Activated naive CD4-positive, alpha-beta T cell treated with anti-CD3 and anti-CD28 coated beads for 36 hours (primary cell): ENCODE data around the gene ASTL. TPM values are rescaled to one million over a fixed set of nuclear protein-coding genes. Genes with fewer than 3 reads are reported as not detected.

ENCODE experiments used
- CTCF ChIA-PET: fragments of 350-600 bp; sonication (Branson Sonifier 250); formaldehyde crosslinking; loops from one replicate; lab custom pipeline; 2021; ENCODE audit warnings: antibody characterized with exemption; lab: Charles Lee
- DNase-seq: peaks from one replicate; pipeline ENCODE4 v3.0.0-alpha.2; 2020
- H3K27ac Mint-ChIP-seq: one replicate; pipeline ENCODE4 v1.8.0; 2021; ENCODE audit warnings: mild to moderate bottlenecking, mixed read lengths
- H3K27me3 Mint-ChIP-seq: one replicate; pipeline ENCODE4 v1.8.0; 2021; ENCODE audit warnings: low read depth, mixed read lengths
- H3K36me3 Mint-ChIP-seq: one replicate; pipeline ENCODE4 v1.8.0; 2021; ENCODE audit warnings: low read depth, mixed read lengths
- H3K4me1 Mint-ChIP-seq: one replicate; pipeline ENCODE4 v1.8.0; 2021; ENCODE audit warnings: low read depth, mixed read lengths
- H3K4me3 Mint-ChIP-seq: one replicate; pipeline ENCODE4 v1.8.0; 2021; ENCODE audit warnings: mild to moderate bottlenecking, moderate library complexity, mixed read lengths
- H3K9me3 Mint-ChIP-seq: one replicate; pipeline ENCODE4 v1.8.0; 2021; ENCODE audit warnings: mixed read lengths
- intact Hi-C: fragments of 100-400 bp; cut with micrococcal nuclease; formaldehyde crosslinking; loops from one replicate; pipeline ENCODE4 v1.15.1; 2023
- total RNA-seq, 2 experiments: library from RNA; stranded (reverse); gene quantifications; one replicate each; pipeline ENCODE4 v1.2.3, GENCODE V29; 2021

ASTL gene
- 1 to 10 TPM; 2.5 to 2.6 TPM for total RNA-seq

DNA sequence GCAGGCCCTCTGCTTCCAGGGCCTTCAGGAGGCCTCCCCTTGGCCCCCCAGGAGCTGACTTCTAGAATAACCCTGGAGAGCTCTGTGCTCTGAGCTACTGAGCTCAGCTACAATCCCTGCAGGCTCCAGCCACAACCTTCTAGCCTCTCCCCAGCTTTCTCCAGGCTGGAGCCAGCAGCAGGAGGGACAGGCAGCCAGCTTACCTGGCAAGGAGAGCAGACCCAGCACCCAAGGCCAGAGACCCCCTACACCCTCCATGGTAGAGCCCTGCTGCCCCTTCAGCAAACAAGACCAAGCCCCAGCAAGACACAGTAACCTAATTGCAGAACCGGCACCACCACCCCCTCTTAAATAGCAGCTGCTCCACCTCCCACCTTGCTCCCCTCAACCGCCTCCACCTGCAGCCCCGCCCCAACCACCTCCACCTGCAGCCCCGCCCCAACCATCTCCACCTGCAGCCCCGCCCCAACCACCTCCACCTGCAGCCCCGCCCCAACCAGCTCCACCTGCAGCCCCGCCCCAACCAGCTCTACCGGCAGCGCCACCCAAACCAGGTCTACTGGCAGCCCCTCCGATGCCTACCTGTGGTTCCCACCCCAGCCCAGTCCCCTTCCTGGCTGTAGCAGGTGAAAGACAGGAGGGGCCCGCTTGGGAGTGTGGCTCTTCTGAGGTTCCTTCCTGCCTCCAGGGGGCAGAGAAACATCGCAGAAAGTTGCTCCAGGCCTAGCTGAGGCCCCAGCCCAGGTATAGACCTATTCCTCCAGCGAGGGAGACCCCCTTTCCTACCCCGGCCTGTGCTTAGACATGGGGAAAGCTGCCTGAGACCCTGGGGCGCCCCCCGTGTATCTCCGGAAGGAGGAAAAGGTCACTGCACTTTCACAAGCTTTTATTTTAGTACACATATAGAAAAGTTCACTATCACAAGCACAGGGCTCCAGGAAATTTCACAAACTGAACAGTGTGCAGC is at the start of gene ASTL:
Gene ASTL (minus strand): TSS at position 324 of the 967 bp plus-strand sequence. CDS start 66 bp downstream, at position 258.
- no peaks in the 10 kb centered on the region for H3K9me3 Mint-ChIP-seq
- H3K27me3 Mint-ChIP-seq, result no peaks in the 10 kb centered on the region
- H3K27ac Mint-ChIP-seq, result peak within 1 kb of the TSS; percentile 82
- peaks cover 20% of the 10 kb centered on the region for H3K36me3 Mint-ChIP-seq
- intact Hi-C loops, result loop anchor here (1.0 kb wide), 4 partner anchors 36 to 371 kb away; partner anchors contain the start of genes CIAO1 and STARD7
- H3K4me1 Mint-ChIP-seq, result peaks cover 24% of the 10 kb centered on the region
- H3K4me3 Mint-ChIP-seq, result no peak within 1 kb of the TSS
- CTCF ChIA-PET, result interaction anchor here (0.6 to 18.5 kb wide), 27 partner anchors 8 to 146 kb away, joined by 3 to 482 read pairs (median 5); partner anchors contain the start of genes ADRA2B and STARD7
- peak; percentile 88 for DNase-seq

DNA sequence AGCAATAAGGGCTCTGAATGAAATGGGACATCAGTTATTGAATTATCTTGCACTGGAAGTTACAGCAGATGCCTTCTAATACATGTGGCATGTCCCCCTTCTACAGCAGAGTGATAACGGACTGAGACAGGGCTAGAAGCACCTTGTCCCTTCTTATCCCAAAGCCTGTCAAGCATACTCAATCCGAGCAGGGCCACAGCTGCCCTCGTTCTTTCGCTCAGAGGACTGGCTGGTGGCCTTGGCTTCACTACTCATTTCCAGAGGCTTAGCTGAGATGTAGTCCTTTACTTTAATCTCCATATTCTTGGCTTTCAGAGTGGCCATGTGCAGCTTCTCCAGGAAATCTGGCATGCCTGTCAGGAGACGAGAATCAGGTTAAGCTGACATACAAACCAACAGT is 48.3 kb upstream of the ASTL start:
- H3K27me3 Mint-ChIP-seq, result no peaks in the 10 kb centered on the region
- intact Hi-C loops, result no loop called here
- peaks cover 29% of the 10 kb centered on the region for H3K36me3 Mint-ChIP-seq
- no peaks in the 10 kb centered on the region for H3K9me3 Mint-ChIP-seq
- no peak overlapping the region for H3K27ac Mint-ChIP-seq
- H3K4me1 Mint-ChIP-seq, result no peaks in the 10 kb centered on the region
- H3K4me3 Mint-ChIP-seq, result no peak overlapping the region
- no peak for DNase-seq
- CTCF ChIA-PET, result interaction anchor here (1.4 kb wide), 1 partner anchor 45 kb away, joined by 4 read pairs; no protein-coding TSS in a partner anchor

DNA sequence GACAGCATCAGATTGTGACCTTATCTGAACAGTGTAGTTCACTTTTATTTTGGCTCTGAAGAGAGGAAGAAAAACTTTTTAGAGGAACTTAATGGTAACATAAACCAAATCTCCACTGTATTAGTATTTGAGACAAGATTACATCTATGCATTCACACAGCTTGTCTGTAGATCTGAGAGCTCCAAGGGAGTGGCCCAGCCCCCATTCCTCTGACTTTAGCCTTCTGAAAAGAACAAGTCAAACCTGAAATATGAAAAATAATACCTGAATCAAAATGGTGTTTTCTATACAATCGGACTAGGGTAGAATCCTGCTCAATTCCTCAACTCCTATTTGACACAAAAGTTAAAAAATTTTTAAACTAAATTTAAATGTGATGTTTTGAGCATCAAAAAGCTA is 47.2 kb upstream of the ASTL start:
- intact Hi-C loops, result no loop called here
- peaks cover 26% of the 10 kb centered on the region for H3K36me3 Mint-ChIP-seq
- CTCF ChIA-PET, result interaction anchor here (0.6 to 0.9 kb wide), 2 partner anchors 10 to 46 kb away, joined by 4 read pairs; no protein-coding TSS in a partner anchor
- DNase-seq, result no peak
- peaks cover 4% of the 10 kb centered on the region for H3K4me1 Mint-ChIP-seq
- no peaks in the 10 kb centered on the region for H3K9me3 Mint-ChIP-seq
- no peak overlapping the region for H3K27ac Mint-ChIP-seq
- H3K27me3 Mint-ChIP-seq, result no peaks in the 10 kb centered on the region
- no peak overlapping the region for H3K4me3 Mint-ChIP-seq

DNA sequence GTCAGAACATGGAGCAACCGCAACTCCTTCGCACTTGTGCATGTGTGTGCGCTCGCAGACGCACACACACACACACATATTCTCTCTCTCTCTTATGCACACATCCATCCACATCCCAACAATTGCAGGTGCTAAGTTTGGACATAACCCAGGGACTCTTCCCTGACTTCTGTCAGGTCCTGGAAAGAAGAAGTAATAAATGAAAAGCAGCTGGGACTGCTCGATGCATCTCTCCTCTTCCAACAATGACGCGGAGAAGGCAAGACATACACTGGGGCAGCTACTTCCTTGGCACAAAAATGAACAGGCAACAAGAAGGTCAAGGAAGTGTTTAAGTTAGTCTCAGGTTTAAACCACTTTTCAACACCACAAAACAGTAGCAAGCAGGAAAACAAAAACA is 46.7 kb upstream of the ASTL start:
- Mint-ChIP-seq H3K27ac (peak overlapping the region; percentile 3), H3K36me3 (peaks cover 26% of the 10 kb centered on the region), H3K4me3 (no peak overlapping the region), H3K4me1 (peaks cover 4% of the 10 kb centered on the region), H3K9me3 (no peaks in the 10 kb centered on the region), H3K27me3 (no peaks in the 10 kb centered on the region)
- no peak for DNase-seq
- CTCF ChIA-PET, result interaction anchor here (0.6 to 0.9 kb wide), 2 partner anchors 9 to 46 kb away, joined by 4 read pairs; no protein-coding TSS in a partner anchor
- intact Hi-C loops, result no loop called here

DNA sequence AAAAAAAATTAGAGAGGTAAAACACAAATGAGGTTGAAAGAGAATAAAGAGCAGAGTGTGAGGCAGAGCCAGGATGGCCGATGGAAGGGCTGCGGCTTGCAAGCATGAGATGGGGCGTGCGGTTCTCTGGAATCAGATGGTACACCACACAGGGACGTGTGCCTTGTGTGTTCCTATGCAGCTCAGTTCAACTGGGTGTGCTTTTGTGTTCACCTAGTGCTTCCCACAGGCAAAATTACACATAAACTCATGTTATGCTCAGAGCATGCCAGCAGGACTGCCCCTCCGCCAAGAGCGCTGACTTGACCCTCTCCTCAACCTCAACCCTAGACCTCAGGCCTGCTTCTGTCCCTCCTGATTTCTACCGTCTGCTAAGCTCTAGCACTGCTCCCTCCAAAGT is 45.9 kb upstream of the ASTL start:
- H3K27ac Mint-ChIP-seq, result no peak overlapping the region
- DNase-seq, result no peak
- no peaks in the 10 kb centered on the region for H3K9me3 Mint-ChIP-seq
- CTCF ChIA-PET, result interaction anchor here (2.6 kb wide), 1 partner anchor 10 kb away, joined by 11 read pairs; no protein-coding TSS in a partner anchor
- H3K27me3 Mint-ChIP-seq, result no peaks in the 10 kb centered on the region
- H3K4me3 Mint-ChIP-seq, result no peak overlapping the region
- peaks cover 23% of the 10 kb centered on the region for H3K36me3 Mint-ChIP-seq
- intact Hi-C loops, result no loop called here
- H3K4me1 Mint-ChIP-seq, result peaks cover 4% of the 10 kb centered on the region

DNA sequence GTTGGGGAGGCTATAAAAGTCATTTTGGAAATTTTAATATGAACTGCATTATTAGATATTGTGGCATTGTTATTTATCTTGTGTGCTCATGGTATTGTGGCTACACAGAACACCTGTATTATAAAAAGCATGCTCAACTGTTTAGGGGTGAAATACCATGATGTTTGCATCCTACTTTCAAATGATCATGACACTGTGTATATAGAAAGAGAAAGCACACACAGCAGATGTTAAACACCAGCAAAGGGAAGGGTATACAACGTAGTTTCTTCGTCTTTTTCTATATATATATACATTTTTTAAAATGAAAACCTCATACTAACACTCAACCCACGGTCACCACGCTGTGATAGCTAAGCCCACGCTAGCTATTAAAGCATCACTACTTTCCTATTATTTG is 43.2 kb upstream of the ASTL start:
- Mint-ChIP-seq H3K36me3 (peaks cover 15% of the 10 kb centered on the region), H3K27ac (no peak overlapping the region), H3K9me3 (no peaks in the 10 kb centered on the region), H3K4me1 (peaks cover 4% of the 10 kb centered on the region), H3K27me3 (no peaks in the 10 kb centered on the region), H3K4me3 (no peak overlapping the region)
- intact Hi-C loops, result no loop called here
- CTCF ChIA-PET, result interaction anchor here (1.3 to 1.9 kb wide), 2 partner anchors 43 to 46 kb away, joined by 3 to 6 read pairs; partner anchors contain the start of gene ASTL
- no peak for DNase-seq

DNA sequence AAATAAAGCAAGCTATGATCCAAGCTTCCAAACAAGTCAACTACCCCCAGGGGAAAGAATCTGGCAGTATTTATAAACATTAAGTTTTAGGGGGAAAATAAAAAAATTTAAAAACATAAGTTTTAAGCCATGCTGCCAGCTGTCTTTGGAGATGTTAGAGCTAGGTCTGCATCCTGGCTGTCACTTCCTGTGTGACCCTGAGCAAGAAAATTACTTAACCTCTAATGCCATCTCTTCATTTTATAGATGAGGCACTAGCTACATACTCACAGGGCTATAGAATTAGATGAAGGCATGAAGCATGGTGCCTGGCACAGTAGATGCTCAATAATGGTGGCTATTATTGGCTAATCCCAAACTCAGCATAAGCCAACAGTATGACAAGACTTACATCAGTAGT is 42.2 kb upstream of the ASTL start:
- peaks cover 8% of the 10 kb centered on the region for H3K36me3 Mint-ChIP-seq
- H3K9me3 Mint-ChIP-seq, result no peaks in the 10 kb centered on the region
- no peak overlapping the region for H3K4me3 Mint-ChIP-seq
- no peak for DNase-seq
- H3K4me1 Mint-ChIP-seq, result peaks cover 4% of the 10 kb centered on the region
- intact Hi-C loops, result no loop called here
- CTCF ChIA-PET, result interaction anchor here (0.7 to 1.3 kb wide), 6 partner anchors 42 to 188 kb away, joined by 3 to 8 read pairs (median 4); no protein-coding TSS in a partner anchor
- H3K27me3 Mint-ChIP-seq, result no peaks in the 10 kb centered on the region
- no peak overlapping the region for H3K27ac Mint-ChIP-seq

DNA sequence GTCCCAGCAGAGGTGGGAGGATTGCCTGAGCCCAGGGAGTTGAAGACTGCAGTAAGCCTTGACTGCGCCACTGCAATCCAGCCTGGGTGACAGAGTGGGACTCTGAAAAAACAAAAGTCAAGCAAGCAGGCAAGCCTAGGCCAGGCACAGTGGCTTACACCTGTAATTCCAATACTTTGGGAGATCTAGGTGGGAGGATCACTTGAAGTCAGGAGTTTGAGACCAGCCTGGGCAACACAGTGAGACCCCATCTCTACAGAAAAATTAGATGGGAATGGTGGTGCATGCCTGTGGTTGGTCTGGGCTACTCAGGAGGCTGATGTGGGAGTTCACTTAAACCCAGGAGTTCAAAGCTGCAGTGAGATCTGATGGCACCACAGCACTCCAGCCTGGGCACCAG is 41.7 kb upstream of the ASTL start:
- intact Hi-C loops, result no loop called here
- no peak for DNase-seq
- Mint-ChIP-seq H3K4me3 (no peak overlapping the region), H3K4me1 (peaks cover 4% of the 10 kb centered on the region), H3K9me3 (no peaks in the 10 kb centered on the region), H3K27ac (no peak overlapping the region), H3K27me3 (no peaks in the 10 kb centered on the region), H3K36me3 (peaks cover 8% of the 10 kb centered on the region)
- CTCF ChIA-PET, result interaction anchor here (0.9 to 1.3 kb wide), 5 partner anchors 41 to 187 kb away, joined by 3 to 8 read pairs (median 4); no protein-coding TSS in a partner anchor

DNA sequence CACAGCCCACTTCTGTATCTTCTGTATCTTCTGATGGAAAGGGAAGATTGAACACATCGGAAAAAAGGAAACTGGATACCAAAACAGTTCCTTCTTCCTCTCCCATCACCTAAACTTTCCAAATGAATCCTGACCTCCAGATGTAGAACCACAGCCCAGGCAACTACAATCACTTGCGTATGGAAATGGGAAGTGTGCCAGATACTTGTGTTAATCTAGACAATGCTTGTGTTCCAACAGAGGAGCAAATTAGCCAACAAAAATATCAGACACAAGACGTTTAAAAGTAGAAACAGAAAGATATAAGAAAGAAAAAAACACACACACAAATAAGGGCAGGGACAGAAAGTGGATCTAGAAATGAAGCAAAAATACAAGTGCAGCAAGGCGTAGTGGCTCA is 38.4 kb upstream of the ASTL start:
- DNase-seq, result no peak
- Mint-ChIP-seq H3K4me1 (peaks cover 21% of the 10 kb centered on the region), H3K27me3 (no peaks in the 10 kb centered on the region), H3K36me3 (no peaks in the 10 kb centered on the region), H3K27ac (no peak overlapping the region), H3K4me3 (no peak overlapping the region), H3K9me3 (no peaks in the 10 kb centered on the region)
- intact Hi-C loops, result no loop called here
- CTCF ChIA-PET, result interaction anchor here (1.3 to 7.6 kb wide), 4 partner anchors 9 to 59 kb away, joined by 4 to 482 read pairs (median 38); partner anchors contain the start of genes ADRA2B, ASTL and DUSP2

DNA sequence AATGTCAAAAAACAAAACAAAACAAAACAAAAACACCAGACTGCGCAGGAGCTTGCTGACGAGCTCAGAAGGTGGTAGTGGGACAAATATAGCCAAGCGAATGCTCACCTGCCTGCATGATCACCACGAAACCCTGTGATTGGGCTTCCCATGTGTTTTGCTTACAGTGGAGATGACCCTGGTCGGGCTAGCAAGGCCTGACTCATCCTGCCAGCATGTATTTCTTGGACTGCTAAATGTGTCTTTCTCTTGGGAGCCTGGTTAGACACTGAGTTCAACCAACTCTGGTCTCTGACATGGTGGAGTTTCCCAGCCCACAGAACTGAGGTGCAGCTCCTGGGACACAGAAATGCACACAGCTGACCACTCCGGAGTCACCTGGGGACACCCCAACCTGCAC is 37.6 kb upstream of the ASTL start:
- CTCF ChIA-PET, result interaction anchor here (0.7 to 7.6 kb wide), 10 partner anchors 9 to 183 kb away, joined by 3 to 482 read pairs (median 20); partner anchors contain the start of genes ADRA2B, ASTL and DUSP2
- intact Hi-C loops, result no loop called here
- Mint-ChIP-seq H3K4me3 (no peak overlapping the region), H3K27ac (no peak overlapping the region), H3K27me3 (no peaks in the 10 kb centered on the region), H3K4me1 (peaks cover 21% of the 10 kb centered on the region), H3K9me3 (no peaks in the 10 kb centered on the region), H3K36me3 (no peaks in the 10 kb centered on the region)
- no peak for DNase-seq

DNA sequence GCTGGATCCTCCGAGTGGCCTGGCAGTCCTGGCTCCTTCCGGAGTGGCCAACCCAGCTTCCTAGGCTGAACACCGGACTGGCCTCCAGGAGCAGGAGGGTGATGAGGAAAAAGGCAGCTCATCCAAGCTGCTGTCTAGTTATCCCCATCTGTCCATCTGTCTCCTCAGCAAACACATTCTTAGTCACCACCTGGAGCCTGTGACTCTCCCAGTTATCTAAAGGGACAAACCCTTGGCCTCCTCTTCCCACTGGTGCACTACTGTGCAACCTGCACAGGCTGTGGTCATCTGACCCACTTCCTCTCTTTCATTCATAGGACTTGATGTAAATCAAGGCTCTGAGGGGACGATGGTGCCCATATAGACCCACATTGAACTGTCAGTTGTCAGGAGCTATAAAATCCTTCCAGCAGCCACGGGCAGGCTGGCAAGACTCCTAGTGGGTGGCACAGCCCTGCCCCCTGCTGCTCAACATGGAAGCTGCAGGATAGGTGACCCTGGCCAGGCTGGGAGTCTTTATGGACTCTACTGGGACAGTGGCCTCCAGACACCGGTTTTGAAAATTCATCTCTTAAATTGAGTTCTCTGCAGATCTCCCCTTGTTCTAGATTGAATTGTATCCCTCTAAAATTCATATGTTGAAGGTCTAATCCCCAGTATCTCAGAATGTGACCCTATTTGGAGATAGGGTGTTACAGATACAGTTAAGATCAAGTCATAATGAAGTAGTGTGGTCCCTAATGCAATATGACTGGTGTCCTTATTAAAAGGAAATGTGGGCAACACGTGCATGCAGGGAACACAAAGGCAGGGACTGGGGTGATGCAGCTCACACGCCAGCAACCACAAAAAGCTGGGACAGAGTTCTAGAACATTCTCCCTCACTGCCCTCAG is 36.2 kb upstream of the ASTL start:
- no peak overlapping the region for H3K4me3 Mint-ChIP-seq
- intact Hi-C loops, result loop anchor here (1.0 kb wide), 2 partner anchors 36 to 182 kb away; partner anchors contain the start of gene ASTL
- CTCF ChIA-PET, result interaction anchor here (0.7 to 7.6 kb wide), 30 partner anchors 9 to 182 kb away, joined by 3 to 482 read pairs (median 6); partner anchors contain the start of genes ADRA2B, ASTL, CIAO1 and DUSP2
- no peaks in the 10 kb centered on the region for H3K27me3 Mint-ChIP-seq
- peak; percentile 92 for DNase-seq
- H3K4me1 Mint-ChIP-seq, result peaks cover 17% of the 10 kb centered on the region
- peaks cover 3% of the 10 kb centered on the region for H3K9me3 Mint-ChIP-seq
- H3K36me3 Mint-ChIP-seq, result no peaks in the 10 kb centered on the region
- H3K27ac Mint-ChIP-seq, result peak overlapping the region; percentile 52
